Measurements from ENCODE around the gene AK9.
A peak's percentile ranks its signal among the peaks of the same experiment; 100 is the strongest.
"Not testable (repeated sequence)": the region's sequence is repeated elsewhere in the genome, so short reads cannot be mapped to it uniquely, and the experiment has no call there.

AK9 gene

DNA sequence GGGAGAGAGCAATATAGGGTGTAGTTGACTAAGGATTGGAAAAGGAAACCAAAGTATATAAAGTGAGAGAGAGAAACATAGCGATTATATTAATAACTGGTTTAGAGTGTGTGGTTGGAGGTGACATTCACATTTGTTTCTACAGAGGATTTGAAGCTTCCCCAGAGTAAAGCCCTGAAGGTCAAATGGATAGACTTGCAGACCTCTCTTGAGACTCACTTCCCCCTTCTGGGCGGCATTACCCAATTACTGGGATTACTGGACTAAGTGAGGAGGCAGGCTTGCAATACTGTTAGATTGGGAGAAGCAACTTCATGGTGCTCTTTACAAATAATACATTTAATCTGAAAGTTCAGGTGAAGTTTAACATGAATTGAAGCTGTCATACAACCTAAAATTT is 10.8 kb upstream of the AK9 start:
- DNase-seq (ENCODE audit: low read depth) = no peak
- no peak overlapping the region for H3K4me3 ChIP-seq (ENCODE audit: low read depth, low read length)

DNA sequence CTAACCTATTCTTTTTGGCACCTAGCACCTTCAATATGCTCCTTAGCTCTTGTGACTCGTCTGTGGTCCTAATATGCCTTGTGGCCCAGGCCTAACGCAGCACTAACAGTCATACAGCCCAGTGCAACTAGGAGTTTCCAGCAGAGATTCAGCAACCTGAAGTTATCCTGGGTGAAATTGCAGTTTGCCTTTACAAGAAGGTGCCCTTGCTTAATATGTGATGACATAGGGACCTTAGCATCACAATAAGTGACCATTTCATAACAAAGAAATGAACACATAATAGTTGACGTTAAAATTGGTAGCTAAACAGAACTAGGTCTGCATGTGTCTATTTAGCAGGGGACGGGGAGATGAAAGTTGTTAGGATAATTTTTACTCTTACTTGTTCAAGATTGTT is 10.2 kb upstream of the AK9 start:
- H3K4me3 ChIP-seq (ENCODE audit: low read depth, low read length) = no peak overlapping the region
- no peak for DNase-seq (ENCODE audit: low read depth)

DNA sequence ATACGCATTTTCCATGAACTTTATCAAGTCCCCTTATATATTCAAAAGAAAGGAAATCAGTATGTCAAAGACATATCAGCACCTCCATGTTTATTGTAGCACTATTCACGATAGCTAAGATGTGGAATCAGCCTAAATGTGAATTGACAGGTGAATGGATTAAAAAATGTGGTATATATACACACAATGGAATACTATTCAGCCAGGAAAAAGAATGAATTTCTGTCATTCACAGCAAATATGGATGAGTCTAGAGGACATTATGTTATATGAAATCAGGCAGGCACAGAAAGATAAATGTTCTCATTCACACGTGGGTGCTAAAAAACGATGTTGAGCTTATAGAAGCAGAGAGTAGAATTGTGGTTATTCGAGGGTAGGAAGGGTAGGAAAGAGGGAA is 5.4 kb upstream of the AK9 start:
- no peak for DNase-seq (ENCODE audit: low read depth)
- H3K4me3 ChIP-seq (ENCODE audit: low read depth, low read length) = no peak overlapping the region

DNA sequence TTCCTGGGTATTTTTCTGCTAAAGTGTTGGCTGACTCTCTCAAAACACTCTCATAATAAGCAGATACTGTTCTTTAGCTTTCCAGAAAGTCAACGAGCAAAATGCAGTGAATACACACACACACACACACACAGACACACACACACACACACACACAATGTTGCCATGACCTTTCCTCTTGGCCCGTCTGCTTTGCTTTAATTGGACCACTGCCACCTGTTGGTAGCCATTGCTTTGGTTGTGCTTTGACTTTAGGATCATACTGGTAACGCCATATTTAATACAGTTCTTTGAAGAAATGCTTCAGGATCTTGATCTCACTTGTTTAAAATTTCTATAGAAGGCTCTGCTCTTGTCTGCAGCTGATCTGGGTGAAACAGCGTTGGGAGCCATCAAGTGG is 4.5 kb upstream of the AK9 start:
- DNase-seq (ENCODE audit: low read depth) = no peak

DNA sequence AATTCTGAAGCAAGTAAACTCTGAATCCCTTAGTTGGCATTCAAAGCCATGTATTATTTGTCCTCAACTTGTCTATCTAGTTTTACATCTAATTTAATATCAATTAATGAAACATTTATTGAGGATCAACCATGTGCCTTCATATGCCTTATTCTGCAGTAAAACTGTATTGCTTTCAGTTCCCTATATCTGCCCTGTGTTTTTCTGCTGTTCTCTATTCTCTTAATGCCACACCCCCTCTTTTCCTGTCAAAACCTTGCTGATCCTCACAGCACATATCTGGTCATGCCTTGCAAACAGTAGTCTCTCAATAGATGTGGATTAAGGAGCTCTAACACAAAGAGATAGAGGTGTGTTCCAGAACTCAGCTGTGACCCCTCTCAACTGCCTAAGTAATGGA is 2.1 kb upstream of the AK9 start:
- H3K4me3 ChIP-seq (ENCODE audit: low read depth, low read length) = no peak overlapping the region
- DNase-seq (ENCODE audit: low read depth) = no peak

More for the DNA sequence above, 4.5 kb upstream of the AK9 start:
- no peak overlapping the region for H3K4me3 ChIP-seq (ENCODE audit: low read depth, low read length)

DNA sequence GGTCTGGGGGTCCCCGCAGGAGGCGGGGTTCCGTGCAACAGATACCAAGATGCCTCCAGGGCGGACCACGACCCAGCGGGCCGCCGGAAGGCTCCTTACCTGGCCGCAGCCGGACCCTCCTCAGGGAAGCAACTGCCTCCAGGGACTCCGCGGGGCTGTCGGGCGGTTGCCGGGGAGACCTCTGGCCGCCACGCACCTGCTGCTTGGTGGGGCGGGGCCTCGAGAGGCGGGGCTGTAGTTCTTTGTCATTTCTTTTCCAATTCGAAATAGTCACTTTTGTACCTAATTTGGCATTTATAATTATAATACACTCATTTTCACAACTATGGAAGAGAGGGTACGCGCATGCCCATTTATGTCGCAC is 647 bp downstream of the AK9 start:
- H3K4me3 ChIP-seq (ENCODE audit: low read depth, low read length) = peak overlapping the region; percentile 94
- no peak for DNase-seq (ENCODE audit: low read depth)

DNA sequence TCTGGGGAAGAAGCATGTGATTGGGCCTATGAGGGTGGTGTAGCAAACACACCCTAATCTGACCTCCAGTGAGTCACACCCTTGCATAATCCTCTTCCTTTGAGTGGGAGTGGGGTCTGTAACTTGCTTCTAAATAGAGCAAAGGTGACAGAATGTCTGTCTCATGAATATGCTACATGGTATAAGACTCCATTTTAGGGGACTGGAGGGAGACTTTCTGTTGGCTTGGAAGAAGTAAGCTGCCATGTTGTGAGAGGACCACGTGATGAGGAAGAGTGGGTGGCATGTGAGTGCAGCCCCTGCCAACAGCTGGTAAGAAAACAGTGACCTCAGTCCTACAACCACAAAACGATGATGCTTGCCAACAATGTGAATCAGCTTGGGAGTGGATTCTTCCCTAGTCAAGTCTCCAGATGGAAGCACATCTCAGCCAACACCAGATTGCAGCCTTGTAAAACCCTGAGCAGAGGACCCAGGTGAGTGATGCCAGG is 3.7 kb downstream of the AK9 start:
- H3K4me3 ChIP-seq (ENCODE audit: low read depth, low read length) = no peak overlapping the region
- DNase-seq (ENCODE audit: low read depth) = peak; percentile 85

DNA sequence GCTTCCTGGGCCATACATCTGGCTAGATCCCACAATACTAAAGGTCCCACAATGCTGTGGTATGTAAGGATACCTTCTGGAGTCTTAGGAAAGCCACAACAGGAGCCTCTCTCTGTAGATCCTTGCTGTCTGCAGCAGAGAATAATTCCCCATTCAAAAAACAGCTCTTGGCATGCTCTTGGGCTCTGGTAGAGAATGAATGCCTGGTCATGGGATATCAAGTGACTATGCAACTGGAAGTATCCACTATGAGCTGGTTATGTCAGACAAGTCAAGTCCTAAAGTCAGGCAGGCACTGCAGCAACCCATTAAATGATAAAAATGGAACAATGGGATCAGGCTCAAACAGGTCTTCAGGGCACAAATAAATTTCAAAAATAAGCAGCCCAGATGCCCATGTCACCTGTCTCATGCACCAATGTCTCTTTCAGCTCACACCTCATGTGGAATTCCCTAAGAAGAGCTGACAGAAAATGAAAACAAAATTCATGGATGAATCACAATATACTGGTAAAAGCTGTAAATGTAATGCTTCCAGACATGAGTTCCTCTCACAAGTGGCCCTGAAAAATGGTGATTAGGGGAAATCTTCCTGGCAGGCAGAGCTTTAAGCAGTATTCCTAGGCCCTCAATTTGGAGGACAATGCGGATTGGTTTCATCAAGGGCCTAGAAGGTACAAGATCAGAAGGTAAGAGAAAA is 4.3 kb downstream of the AK9 start:
- H3K4me3 ChIP-seq (ENCODE audit: low read depth, low read length) = no peak overlapping the region

DNA sequence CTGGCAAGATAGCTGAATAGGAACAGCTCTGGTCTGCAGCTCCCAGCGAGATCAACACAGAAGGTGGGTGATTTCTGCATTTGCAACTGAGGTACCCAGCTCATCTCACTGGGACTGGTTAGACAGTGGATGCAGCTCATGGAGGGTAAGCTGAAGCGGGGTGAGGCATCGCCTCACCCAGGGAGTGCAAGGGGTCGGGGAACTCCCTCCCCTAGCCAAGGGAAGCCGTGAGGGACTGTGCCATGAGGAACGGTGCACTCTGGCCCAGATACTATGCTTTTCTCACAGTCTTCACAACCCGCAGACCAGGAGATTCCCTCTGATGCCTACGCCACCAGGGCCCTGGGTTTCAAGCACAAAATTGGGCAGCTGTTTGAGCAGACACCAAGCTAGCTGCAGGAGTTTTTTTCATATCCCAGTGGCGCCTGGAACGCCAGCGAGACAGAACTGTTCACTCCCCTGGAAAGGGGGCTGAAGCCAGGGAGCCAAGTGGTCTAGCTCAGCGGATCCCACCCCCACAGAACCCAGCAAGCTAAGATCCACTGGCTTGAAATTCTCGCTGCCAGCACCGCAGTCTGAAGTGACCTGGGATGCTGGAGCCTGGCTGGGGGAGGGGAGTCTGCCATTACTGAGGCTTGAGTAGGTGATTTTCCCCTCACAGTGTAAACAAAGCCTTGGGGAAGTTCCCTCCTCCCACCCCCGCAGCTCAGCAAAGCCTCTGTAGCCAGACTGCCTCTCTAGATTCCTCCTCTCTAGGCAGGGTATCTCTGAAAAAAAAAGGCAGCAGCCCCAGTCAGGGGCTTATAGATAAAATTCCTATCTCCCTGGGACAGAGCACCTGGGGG is 12.1 kb downstream of the AK9 start:
- not testable (repeated sequence) for DNase-seq (ENCODE audit: low read depth); H3K4me3 ChIP-seq (ENCODE audit: low read depth, low read length)

More for the DNA sequence above, 4.3 kb downstream of the AK9 start:
- no peak for DNase-seq (ENCODE audit: low read depth)

DNA sequence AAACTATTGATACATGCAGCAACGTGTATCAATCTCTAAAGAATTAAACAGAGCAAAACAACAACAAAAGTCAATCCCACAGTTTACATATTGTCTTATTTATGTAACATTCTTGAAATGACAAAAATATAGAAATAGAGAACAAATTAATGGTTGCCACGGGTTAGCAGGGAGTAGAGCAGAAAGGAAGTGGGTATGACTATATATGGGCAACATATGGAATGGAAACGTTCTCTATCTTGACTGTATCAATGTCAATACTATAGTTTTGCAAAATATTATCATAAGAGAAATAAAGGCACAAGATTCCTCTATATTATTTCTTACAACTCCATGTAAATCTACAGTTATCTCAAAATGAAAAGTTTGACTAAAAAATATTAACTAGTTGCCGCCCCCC is 12.8 kb downstream of the AK9 start:
- no peak overlapping the region for H3K4me3 ChIP-seq (ENCODE audit: low read depth, low read length)
- no peak for DNase-seq (ENCODE audit: low read depth)

DNA sequence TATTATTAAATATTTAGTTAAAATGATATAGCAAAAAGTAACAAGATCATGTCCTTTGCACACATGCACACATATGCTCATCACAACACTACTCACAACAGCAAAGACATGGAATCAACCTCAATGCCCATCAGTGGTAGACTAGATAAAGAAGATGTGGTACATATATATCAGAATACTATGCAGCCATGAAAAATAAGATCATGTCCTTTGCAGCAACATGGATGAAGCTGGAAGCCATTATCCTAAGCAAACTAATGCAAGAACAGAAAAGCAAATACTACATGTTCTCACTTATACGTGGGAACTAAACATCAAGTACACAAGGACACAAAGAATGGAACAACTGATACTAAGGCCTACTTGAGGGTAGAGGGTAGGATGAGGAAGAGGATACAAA is 14.3 kb downstream of the AK9 start:
- no peak overlapping the region for H3K4me3 ChIP-seq (ENCODE audit: low read depth, low read length)
- no peak for DNase-seq (ENCODE audit: low read depth)

DNA sequence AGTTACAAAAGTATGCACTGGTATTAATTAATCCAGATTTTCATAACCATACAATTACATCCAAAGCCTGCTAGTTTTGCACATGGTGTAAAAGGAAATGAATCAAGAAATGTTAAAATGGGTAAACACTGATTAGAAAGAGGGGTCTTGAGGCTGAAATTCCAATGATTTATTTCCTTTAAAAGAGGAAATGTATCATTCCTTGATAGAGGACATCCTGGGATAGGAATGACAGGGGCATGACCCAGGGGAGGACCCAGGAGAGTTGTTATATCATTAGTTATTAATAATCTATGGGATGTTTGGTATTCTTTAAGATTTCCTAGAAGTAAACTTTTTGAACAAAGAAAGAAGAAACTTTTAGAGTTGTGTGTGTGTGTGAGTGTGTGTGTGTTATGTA is 18.2 kb downstream of the AK9 start:
- no peak for DNase-seq (ENCODE audit: low read depth)
- no peak overlapping the region for H3K4me3 ChIP-seq (ENCODE audit: low read depth, low read length)

DNA sequence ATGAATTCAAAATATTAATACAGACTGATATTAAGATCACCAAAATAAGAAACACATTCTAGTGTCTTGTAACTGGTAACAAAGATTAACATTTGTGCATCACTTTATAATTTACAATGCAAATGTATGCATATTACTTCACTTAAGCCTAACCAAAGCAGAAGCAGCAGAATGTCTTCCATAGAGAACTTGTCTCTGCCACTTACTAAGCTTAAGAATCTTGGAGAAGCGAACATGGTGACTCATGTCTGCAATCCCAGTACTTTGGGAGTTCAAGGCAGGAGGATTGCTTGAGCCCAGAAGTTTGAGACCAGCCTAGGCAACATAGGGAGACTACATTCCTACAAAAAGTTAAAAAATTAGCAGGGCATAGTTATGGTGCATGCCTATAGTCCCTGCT is 18.8 kb downstream of the AK9 start:
- no peak overlapping the region for H3K4me3 ChIP-seq (ENCODE audit: low read depth, low read length)
- no peak for DNase-seq (ENCODE audit: low read depth)

DNA sequence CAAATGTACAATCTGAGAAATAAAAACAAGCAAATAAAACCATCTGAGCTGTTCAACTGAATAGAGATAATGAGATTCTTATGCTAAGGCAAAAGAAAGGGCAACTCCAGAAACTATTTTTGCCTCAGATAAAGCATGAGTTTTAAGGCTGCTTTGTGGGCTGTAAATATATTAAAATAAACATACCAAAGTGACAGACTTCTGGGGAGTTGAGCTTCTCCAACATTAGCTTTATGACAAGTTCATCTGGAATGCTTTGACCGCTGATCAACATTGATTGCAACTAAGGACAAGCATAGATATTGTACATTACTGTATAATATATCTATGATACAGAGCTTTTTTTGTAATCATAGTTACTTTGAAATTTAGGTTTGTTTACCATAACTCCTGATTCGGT is 19.3 kb downstream of the AK9 start:
- DNase-seq (ENCODE audit: low read depth) = no peak
- H3K4me3 ChIP-seq (ENCODE audit: low read depth, low read length) = no peak overlapping the region

DNA sequence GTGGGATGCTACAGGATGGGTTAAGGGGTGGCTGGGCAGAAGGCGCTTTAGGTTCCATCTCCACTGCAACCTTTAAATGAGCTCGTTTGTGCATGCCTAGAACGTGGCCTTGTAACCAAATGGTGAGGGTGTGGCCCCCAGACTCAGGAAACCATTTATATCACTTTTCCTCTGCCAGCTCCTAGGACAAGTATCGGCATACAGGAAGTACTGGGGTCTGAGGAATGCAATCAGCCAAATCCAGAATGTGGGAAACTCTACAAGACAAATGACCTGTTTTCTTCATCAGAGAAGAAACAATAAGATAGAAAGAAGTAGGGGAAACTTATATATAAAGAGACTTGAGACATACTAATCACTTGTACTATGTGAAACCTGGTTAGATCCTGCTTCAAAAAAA is 21.2 kb downstream of the AK9 start:
- DNase-seq (ENCODE audit: low read depth) = no peak
- H3K4me3 ChIP-seq (ENCODE audit: low read depth, low read length) = no peak overlapping the region

DNA sequence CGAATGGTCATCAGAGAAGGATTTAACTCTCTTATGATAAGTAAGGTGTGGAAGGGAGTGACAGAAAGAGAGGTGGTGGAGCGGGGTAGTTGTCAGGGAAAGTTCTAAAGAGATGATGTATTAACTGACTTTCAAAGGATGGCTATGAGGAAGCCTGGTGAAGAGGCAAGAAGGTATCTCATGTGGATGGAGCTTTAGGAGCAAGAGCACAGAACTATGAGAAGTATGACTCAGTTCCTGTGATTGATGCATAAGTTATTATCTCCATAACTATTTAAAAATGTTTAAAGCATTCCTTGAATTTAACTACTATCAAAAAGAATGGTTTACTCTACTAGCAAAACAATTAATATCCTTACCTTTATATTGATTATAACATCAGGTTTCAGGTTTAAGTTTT is 28.8 kb downstream of the AK9 start:
- no peak for DNase-seq (ENCODE audit: low read depth)
- H3K4me3 ChIP-seq (ENCODE audit: low read depth, low read length) = no peak overlapping the region

DNA sequence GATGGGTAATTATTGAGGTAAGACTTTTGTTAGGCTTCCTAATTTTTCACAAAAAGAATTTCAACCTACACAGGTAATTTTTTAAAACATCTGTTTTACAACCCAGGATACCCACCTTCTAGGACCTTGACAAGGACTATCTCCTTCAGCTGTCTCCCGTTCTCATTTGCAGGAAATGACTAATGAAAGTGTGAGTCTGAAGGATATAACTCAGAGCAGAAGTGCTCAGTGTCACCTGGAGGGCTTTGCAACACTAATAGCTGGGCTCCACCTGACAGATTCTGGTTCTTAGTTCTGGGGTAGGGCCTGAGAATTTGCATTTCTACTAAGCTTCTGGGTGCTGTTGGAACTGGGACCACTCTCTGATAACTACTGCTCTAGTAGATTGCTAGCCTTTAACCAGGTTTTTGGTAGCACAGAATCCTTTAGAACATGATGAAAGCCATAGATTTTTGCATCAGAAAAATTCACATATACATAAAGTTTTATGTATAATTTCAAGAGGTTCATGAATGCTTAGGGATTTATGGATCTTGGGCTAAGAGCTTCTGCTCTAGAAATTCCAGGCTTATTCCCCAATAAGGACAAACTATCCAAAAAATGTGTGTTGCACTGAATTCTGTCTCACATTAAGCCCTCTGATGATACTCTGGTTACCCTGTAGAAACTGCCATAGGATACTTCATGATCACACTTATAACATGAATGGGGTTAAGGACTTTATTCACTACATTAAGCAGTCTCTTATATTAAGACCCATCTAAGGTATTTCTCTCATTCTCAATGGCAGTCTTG is 30.3 kb downstream of the AK9 start:
- no peak for DNase-seq (ENCODE audit: low read depth)
- no peak overlapping the region for H3K4me3 ChIP-seq (ENCODE audit: low read depth, low read length)

DNA sequence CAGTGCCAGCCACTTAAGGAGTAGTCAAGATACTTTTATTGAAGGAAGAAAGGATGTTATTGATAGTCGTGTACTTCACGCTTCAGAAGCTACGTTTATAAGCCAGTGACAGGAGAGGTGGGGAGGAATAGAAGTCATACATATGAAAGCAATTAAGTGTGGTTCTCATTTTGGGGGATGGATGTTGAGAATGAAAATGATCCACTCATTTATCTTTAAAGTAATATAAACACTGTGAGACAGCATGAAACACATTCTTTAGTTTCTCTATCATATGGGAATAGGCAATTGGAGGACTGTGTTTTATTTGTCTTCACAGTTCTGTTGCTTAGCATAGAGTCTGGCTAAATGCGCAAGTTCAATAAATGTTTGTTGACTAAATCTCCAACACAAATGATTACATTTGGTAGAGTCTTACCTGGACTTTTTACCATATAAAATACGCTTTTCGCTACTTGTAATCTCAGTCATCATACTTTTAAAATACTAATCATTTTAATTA is 35.2 kb downstream of the AK9 start:
- H3K4me3 ChIP-seq (ENCODE audit: low read depth, low read length) = no peak overlapping the region
- no peak for DNase-seq (ENCODE audit: low read depth)

DNA sequence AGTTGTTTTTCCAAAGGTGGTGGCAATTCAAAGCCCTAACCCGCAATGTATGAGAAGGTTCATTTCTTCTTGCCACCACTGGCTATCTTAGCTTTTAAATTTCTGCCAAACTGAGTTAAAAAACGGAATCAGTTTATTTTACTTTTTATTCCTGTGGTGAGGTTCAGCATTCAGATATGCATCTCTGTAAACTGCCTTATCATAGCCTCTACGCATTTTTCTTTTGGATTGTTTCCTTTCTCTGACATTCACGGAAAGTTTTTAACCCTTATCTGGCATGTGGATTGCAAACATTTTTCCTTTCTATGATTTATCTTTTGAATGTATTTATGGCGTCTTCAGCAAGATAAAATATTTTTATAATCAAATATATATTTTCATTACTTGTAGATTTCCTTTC is 37.7 kb downstream of the AK9 start:
- no peak overlapping the region for H3K4me3 ChIP-seq (ENCODE audit: low read depth, low read length)
- DNase-seq (ENCODE audit: low read depth) = no peak

DNA sequence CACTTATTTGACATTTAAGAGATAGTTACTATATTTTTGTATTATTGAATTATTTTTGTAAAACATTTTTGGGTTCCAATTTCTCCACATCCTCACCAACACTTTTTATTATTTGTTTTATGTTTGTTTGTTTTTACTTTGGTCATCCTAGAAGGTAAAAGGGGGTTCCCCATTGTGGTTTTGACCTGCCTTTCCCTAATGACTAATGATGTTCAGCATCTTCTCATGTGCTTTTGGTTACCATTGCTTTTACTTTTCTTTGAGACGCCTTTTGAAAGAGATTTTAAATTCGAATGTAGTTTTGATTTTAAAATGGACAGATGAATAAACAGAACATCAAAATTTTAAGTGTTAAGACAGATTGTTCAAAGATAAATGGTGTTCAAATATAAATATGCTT is 46.9 kb downstream of the AK9 start:
- no peak overlapping the region for H3K4me3 ChIP-seq (ENCODE audit: low read depth, low read length)
- DNase-seq (ENCODE audit: low read depth) = no peak
